ENCODE measurements around the gene SLIT3.

SLIT3 gene

GRCh38 chr5:168897387-168898122 lies 403.4 kb downstream of the SLIT3 start:
- no peak for DNase-seq

GRCh38 chr5:168895295-168896071 lies 405.5 kb downstream of the SLIT3 start:
- no peak for DNase-seq

GRCh38 chr5:168893283-168893682 lies 407.7 kb downstream of the SLIT3 start:
- no peak for DNase-seq

- DNase-seq: no peak
Observed at GRCh38 chr5:168892618-168893186, 408.2 kb downstream of the SLIT3 start.

- DNase-seq: no peak
Observed at GRCh38 chr5:168890816-168891812, 409.8 kb downstream of the SLIT3 start.

GRCh38 chr5:168889039-168889438 lies 411.9 kb downstream of the SLIT3 start:
- DNase-seq: no peak

- no peak for DNase-seq
Observed at GRCh38 chr5:168887931-168888330, 413.0 kb downstream of the SLIT3 start.

- peak in 1 of 56 donors; percentile 1 for DNase-seq
Observed at GRCh38 chr5:168886157-168886556, 414.8 kb downstream of the SLIT3 start.

- DNase-seq: peak in 25 of 56 donors; percentile 3 to 48 (median 23)
Observed at GRCh38 chr5:168885324-168886120, 415.4 kb downstream of the SLIT3 start.

- no peak for DNase-seq
Observed at GRCh38 chr5:168883991-168884390, 416.9 kb downstream of the SLIT3 start.

- DNase-seq: no peak
Observed at GRCh38 chr5:168883281-168883741, 417.6 kb downstream of the SLIT3 start.

- DNase-seq: no peak
Observed at GRCh38 chr5:168882283-168882682, 418.7 kb downstream of the SLIT3 start.

- no peak for DNase-seq
Observed at GRCh38 chr5:168881427-168882149, 419.4 kb downstream of the SLIT3 start.

- no peak for DNase-seq
Observed at GRCh38 chr5:168879929-168880328, 421.0 kb downstream of the SLIT3 start.

GRCh38 chr5:168879331-168879730 lies 421.6 kb downstream of the SLIT3 start:
- DNase-seq: no peak

- DNase-seq: no peak
Observed at GRCh38 chr5:168878135-168878745, 422.7 kb downstream of the SLIT3 start.

- DNase-seq: no peak
Observed at GRCh38 chr5:168877132-168877892, 423.6 kb downstream of the SLIT3 start.

GRCh38 chr5:168876419-168876818 lies 424.5 kb downstream of the SLIT3 start:
- no peak for DNase-seq

Measured in amygdala (tissue), 56 donors.